ENCODE results near the gene NCL. TPM values are rescaled to one million over a fixed set of nuclear protein-coding genes. Genes with fewer than 3 reads are reported as not detected.

Gene NCL
- total and polyA plus RNA-seq, 2 of the 13 experiments (the other 11 are each of a cell fraction or from before 2014, with no cell fraction given), result 105 to 779 TPM

DNA sequence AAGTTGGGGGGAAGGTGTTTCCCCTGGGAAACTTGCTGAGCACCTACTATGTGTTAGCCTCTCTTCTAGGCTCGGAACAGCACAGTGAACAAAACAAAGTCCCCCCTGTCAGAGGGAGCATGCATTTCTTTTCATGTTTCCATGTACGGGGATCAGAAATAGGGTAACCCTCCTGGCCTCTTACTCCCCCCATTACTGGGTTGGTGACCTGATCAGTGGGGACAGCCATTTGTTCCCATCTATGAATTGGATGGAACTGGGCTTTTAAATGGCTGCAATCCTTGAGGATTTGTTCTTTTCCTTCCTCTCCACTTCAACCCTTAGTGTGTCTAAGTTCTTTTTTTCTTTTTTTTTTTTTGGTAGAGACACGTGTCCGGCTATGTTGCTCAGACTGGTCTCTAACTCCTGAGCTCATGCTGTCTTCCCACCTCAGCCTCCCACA is 13.7 kb downstream of the NCL start:
- intact Hi-C loops (cut with micrococcal nuclease; ENCODE audit: unreplicated experiment), result loop anchor here (5.0 kb wide), 1 partner anchor 348 kb away; no protein-coding TSS in a partner anchor
- no peak for TF ChIP-seq CBX5 (CRISPR knock-in tag; IDR thresholded peaks at IDR 0.05; ENCODE audit: borderline replicate concordance)
- no peak for TF ChIP-seq KLF6 (CRISPR knock-in tag; IDR thresholded peaks at IDR 0.05)
- no peak for TF ChIP-seq ZNF775 (CRISPR knock-in tag; IDR thresholded peaks at IDR 0.05; ENCODE audit: borderline replicate concordance)
- no peak for TF ChIP-seq ZNF296 (CRISPR knock-in tag; conservative IDR thresholded peaks at IDR 0.05)
- TF ChIP-seq RBM22 (optimal IDR thresholded peaks at IDR 0.05; ENCODE audit: low read length), result peak; percentile 12
- TF ChIP-seq XBP1 (CRISPR knock-in tag; IDR thresholded peaks at IDR 0.05), result no peak
- TF ChIP-seq ZKSCAN1 (IDR thresholded peaks at IDR 0.05; ENCODE audit: low read length), result peak; percentile 95
- TF ChIP-seq PRMT3 (CRISPR knock-in tag; IDR thresholded peaks at IDR 0.05; ENCODE audit: borderline replicate concordance, low read depth), result no peak
- TF ChIP-seq KLF15 (CRISPR knock-in tag; IDR thresholded peaks at IDR 0.05; ENCODE audit: borderline replicate concordance), result no peak
- TF ChIP-seq, protein P1, sequence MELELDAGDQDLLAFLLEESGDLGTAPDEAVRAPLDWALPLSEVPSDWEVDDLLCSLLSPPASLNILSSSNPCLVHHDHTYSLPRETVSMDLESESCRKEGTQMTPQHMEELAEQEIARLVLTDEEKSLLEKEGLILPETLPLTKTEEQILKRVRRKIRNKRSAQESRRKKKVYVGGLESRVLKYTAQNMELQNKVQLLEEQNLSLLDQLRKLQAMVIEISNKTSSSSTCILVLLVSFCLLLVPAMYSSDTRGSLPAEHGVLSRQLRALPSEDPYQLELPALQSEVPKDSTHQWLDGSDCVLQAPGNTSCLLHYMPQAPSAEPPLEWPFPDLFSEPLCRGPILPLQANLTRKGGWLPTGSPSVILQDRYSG (CRISPR knock-in tag; IDR thresholded peaks at IDR 0.05), result no peak
- TF ChIP-seq POLR2G (IDR thresholded peaks at IDR 0.05; ENCODE audit: low read depth, low read length), result peak; percentile 58; the same call in 1 of the 2 replicates
- no peak for TF ChIP-seq ZNF605 (CRISPR knock-in tag; IDR thresholded peaks at IDR 0.05)
- TF ChIP-seq POLR2AphosphoS2 (IDR thresholded peaks at IDR 0.05; ENCODE audit: low read depth, low read length), result peak; percentile 87; the same call in 1 of the 2 replicates
- TF ChIP-seq TCF7 (IDR thresholded peaks at IDR 0.05; ENCODE audit: low read depth), result no peak
- no peak for TF ChIP-seq DPF2 (CRISPR knock-in tag; IDR thresholded peaks at IDR 0.05; ENCODE audit: borderline replicate concordance, low read depth)
- ATAC-seq, result peak; percentile 7
- peaks cover 11 to 30% of the 10 kb centered on the region in 2 experiments for H3K36me3 ChIP-seq (replicated peaks in 1 of 2; ENCODE audit: control insufficient read depth in 1 of 2, insufficient read depth in 2 of 2, low read length in 2 of 2)
- FAIRE-seq, result no peak
- no peak for DNase-seq (ENCODE audit: low spot score)
- H3K27ac ChIP-seq (ENCODE audit: extremely low read length, insufficient read depth, low read length), result no peak overlapping the region
- no peak overlapping the region for H3K4me2 ChIP-seq (ENCODE audit: low read depth, low read length)
- CTCF ChIA-PET (ENCODE audit: low intra/inter-chr PET ratio, low total read pairs), result no interaction called here
- H2AFZ ChIP-seq (ENCODE audit: low read length), result no peak overlapping the region
- H3K27me3 ChIP-seq (ENCODE audit: control insufficient read depth in 1 of 2, insufficient read depth in 2 of 2, low read length in 2 of 2), result no peaks in the 10 kb centered on the region
- no TSS peak for BruUV-seq (replicated peaks)
- in situ Hi-C loops (cut with HindIII; ENCODE audit: extremely low pct_ligation_motif_present, low pct_unique_long_range_greater_than_20kb), result no loop called here
- H3K4me3 ChIP-seq (replicated peaks in 1 of 3; ENCODE audit: insufficient read depth in 1 of 3, low read depth in 2 of 3, low read length in 3 of 3), result no peak overlapping the region
- peaks cover 10% of the 10 kb centered on the region for H3K4me1 ChIP-seq (ENCODE audit: insufficient read depth, low read length)
- peaks cover 14% of the 10 kb centered on the region for H4K20me1 ChIP-seq (ENCODE audit: insufficient read depth, low read length)
- no peaks in the 10 kb centered on the region for H3K79me2 ChIP-seq (ENCODE audit: insufficient read depth, low read length)
- POLR2A ChIA-PET, result interaction anchor here (0.7 to 1.7 kb wide), 6 partner anchors 11 to 222 kb away, joined by 3 to 5 read pairs (median 3); partner anchors contain the start of gene NCL
- H3K9ac ChIP-seq (ENCODE audit: insufficient read depth, low read depth, low read length), result no peak overlapping the region
- 86% methylated on average over 4 of the region's 4 CpGs for WGBS (ENCODE audit: low lambda C conversion rate)
- no peaks in the 10 kb centered on the region for H3K9me3 ChIP-seq (ENCODE audit: low read length)

Data from HepG2 (cell line).